ENCODE data around the gene JARID2.

DNA sequence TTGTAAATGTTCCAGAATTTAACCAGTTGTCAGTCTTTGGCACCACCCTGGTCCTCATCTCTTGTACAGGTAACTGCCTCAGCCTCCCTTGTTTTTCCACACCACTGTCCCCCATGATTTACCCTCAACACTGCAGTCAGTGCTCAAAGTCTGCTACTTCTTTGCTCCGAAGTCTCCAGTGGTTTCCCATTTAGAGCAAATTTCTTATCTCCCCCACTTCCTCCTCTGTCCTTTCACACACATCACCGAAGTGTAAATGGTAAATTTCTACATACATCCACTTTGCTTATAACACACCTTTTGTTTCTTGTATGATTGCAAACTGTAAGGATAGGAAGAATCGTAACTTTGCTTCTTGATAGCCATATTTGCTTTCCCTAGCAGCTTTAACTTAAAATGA lies 115.3 kb downstream of the JARID2 start:
- TF ChIP-seq, protein P1, sequence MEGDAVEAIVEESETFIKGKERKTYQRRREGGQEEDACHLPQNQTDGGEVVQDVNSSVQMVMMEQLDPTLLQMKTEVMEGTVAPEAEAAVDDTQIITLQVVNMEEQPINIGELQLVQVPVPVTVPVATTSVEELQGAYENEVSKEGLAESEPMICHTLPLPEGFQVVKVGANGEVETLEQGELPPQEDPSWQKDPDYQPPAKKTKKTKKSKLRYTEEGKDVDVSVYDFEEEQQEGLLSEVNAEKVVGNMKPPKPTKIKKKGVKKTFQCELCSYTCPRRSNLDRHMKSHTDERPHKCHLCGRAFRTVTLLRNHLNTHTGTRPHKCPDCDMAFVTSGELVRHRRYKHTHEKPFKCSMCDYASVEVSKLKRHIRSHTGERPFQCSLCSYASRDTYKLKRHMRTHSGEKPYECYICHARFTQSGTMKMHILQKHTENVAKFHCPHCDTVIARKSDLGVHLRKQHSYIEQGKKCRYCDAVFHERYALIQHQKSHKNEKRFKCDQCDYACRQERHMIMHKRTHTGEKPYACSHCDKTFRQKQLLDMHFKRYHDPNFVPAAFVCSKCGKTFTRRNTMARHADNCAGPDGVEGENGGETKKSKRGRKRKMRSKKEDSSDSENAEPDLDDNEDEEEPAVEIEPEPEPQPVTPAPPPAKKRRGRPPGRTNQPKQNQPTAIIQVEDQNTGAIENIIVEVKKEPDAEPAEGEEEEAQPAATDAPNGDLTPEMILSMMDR (IDR thresholded peaks at IDR 0.05), result no peak
- TF ChIP-seq POLR2A (IDR thresholded peaks at IDR 0.05), result no peak
- no peak for TF ChIP-seq POLR2AphosphoS5 (IDR thresholded peaks at IDR 0.05)

Data from suprapubic skin (tissue), 4 donors.